ENCODE measurements around the gene GABBR2. TPM values are rescaled to one million over a fixed set of nuclear protein-coding genes. Genes with fewer than 3 reads are reported as not detected.
A peak's percentile ranks its signal among the peaks of the same experiment; 100 is the strongest.

Gene GABBR2
- total and polyA plus RNA-seq, 9 of the 15 experiments (the other 6 are each of a cell fraction or from before 2014, with no cell fraction given): 0.15 to 1.9 (median 0.32) TPM

- H3K9ac ChIP-seq (ENCODE audit: insufficient read depth in 1 of 2, low read depth in 2 of 2, low read length in 2 of 2): no peak overlapping the region
- H2AFZ ChIP-seq (ENCODE audit: low read depth, low read length): no peak overlapping the region
- no peak overlapping the region for H3K4me3 ChIP-seq
- FAIRE-seq (no peak), ATAC-seq (no peak), DNase-seq (ENCODE audit: extremely low read depth in 1 of 4, low spot score in 3 of 4) (no peak)
- intact Hi-C loops (cut with micrococcal nuclease): no loop called here
- H3K9me1 ChIP-seq (ENCODE audit: control insufficient read depth, insufficient read depth, low read length): no peaks in the 10 kb centered on the region
- no peaks in the 10 kb centered on the region for H3K36me3 ChIP-seq (ENCODE audit: control insufficient read depth, insufficient read depth, low read length)
- no TSS peak for BruUV-seq (replicated peaks)
- H3K27me3 ChIP-seq (ENCODE audit: control insufficient read depth in 2 of 2, insufficient read depth in 2 of 2, low read length in 2 of 2): peaks cover 22 to 52% of the 10 kb centered on the region in 2 experiments
- H3K4me2 ChIP-seq (ENCODE audit: insufficient read depth, low read length): no peak overlapping the region
- no peaks in the 10 kb centered on the region for H3K9me3 ChIP-seq (replicated peaks; ENCODE audit: control insufficient read depth, insufficient read depth, low read depth, low read length)
- POLR2A ChIA-PET: interaction anchor here (0.6 kb wide), 2 partner anchors 91 to 317 kb away, joined by 3 read pairs; no protein-coding TSS in a partner anchor
- peaks cover 0 to 6% of the 10 kb centered on the region in 2 experiments; a peak in 3 of 5 replicates for H3K4me1 ChIP-seq (replicated peaks in 1 of 2; ENCODE audit: control insufficient read depth in 2 of 2, insufficient read depth in 2 of 2, low read length in 2 of 2)
- no peaks in the 10 kb centered on the region for H3K79me2 ChIP-seq (ENCODE audit: control insufficient read depth, insufficient read depth, low read length)
- TF ChIP-seq ZZZ3 (IDR thresholded peaks at IDR 0.05) (no peak), ZNF134 (CRISPR knock-in tag; conservative IDR thresholded peaks at IDR 0.05) (0 out of 2 replicates have a peak, but pooled peaks have one; percentile 26)
- H4K20me1 ChIP-seq (replicated peaks; ENCODE audit: control insufficient read depth, insufficient read depth, low read length): peaks cover 1% of the 10 kb centered on the region; the same call in 1 of the 2 replicates
- H3K27ac ChIP-seq (ENCODE audit: extremely low read depth, low read depth, low read length): no peak overlapping the region
- 18% methylated on average over 8 of the region's 8 CpGs for WGBS (ENCODE audit: insufficient coverage, low coverage, missing lambda C conversion rate)
- CTCF ChIA-PET (ENCODE audit: low intra/inter-chr PET ratio): no interaction called here
- in situ Hi-C loops (cut with MboI): loop anchor here (5.0 kb wide), 1 partner anchor 390 kb away; no protein-coding TSS in a partner anchor
These were observed 6.4 kb downstream of the GABBR2 start for GRCh38 chr9:98702340-98702739.

DNA sequence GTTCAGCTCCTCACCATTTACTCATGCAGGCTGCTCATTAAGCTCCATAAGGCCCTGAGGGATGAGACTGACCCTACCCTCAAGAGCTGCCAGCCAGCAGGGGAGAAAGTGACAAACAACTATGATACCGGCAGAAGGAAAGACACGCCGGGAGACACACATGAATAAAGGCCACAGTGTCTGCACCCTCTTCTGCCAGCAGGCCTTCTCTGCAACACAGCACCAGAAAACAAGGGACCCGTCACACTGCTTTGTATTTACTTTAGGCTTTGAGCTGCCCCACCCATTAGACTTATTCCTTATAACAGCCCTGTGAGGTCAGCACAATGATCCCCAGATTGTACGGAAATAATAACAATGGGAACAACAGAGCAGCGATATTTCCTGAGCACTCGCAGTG lies 7.2 kb downstream of the GABBR2 start:
- Histone ChIP-seq H3K79me2 (ENCODE audit: control insufficient read depth, insufficient read depth, low read length) (no peaks in the 10 kb centered on the region), H3K36me3 (ENCODE audit: control insufficient read depth, insufficient read depth, low read length) (no peaks in the 10 kb centered on the region), H3K9me3 (replicated peaks; ENCODE audit: control insufficient read depth, insufficient read depth, low read depth, low read length) (no peaks in the 10 kb centered on the region), H2AFZ (ENCODE audit: low read depth, low read length) (no peak overlapping the region), H3K27me3 (ENCODE audit: control insufficient read depth in 2 of 2, insufficient read depth in 2 of 2, low read length in 2 of 2) (peaks cover 24 to 44% of the 10 kb centered on the region in 2 experiments), H3K27ac (ENCODE audit: extremely low read depth, low read depth, low read length) (no peak overlapping the region), H3K4me1 (replicated peaks in 1 of 2; ENCODE audit: control insufficient read depth in 2 of 2, insufficient read depth in 2 of 2, low read length in 2 of 2) (no peaks in the 10 kb centered on the region), H3K4me2 (ENCODE audit: insufficient read depth, low read length) (no peak overlapping the region), H3K9ac (ENCODE audit: insufficient read depth in 1 of 2, low read depth in 2 of 2, low read length in 2 of 2) (no peak overlapping the region), H4K20me1 (replicated peaks; ENCODE audit: control insufficient read depth, insufficient read depth, low read length) (no peaks in the 10 kb centered on the region), H3K9me1 (ENCODE audit: control insufficient read depth, insufficient read depth, low read length) (no peaks in the 10 kb centered on the region), H3K4me3 (no peak overlapping the region)
- no peak for TF ChIP-seq DEAF1 (CRISPR knock-in tag; IDR thresholded peaks at IDR 0.05)
- no peak for TF ChIP-seq ZZZ3 (IDR thresholded peaks at IDR 0.05)
- no peak for TF ChIP-seq FOS (IDR thresholded peaks at IDR 0.05; ENCODE audit: extremely low read depth, insufficient read length)
- no peak for TF ChIP-seq SRSF3 (IDR thresholded peaks at IDR 0.05; ENCODE audit: insufficient read depth, low read length)
- TF ChIP-seq THRAP3 (IDR thresholded peaks at IDR 0.05; ENCODE audit: borderline replicate concordance): no peak
- TF ChIP-seq SRSF7 (optimal IDR thresholded peaks at IDR 0.05; ENCODE audit: low read depth, low read length): no peak
- FAIRE-seq (no peak), DNase-seq (ENCODE audit: extremely low read depth in 1 of 4, low spot score in 3 of 4) (no peak), ATAC-seq (no peak)
- CTCF ChIA-PET (ENCODE audit: low intra/inter-chr PET ratio): no interaction called here
- intact Hi-C loops (cut with micrococcal nuclease) (no loop called here), in situ Hi-C loops (cut with MboI) (loop anchor here (5.0 kb wide), 1 partner anchor 389 kb away; no protein-coding TSS in a partner anchor)
- 23% methylated on average over 7 of the region's 7 CpGs for WGBS (ENCODE audit: insufficient coverage, low coverage, missing lambda C conversion rate)
- POLR2A ChIA-PET: interaction anchor here (0.9 kb wide), 1 partner anchor 16 kb away, joined by 3 read pairs; no protein-coding TSS in a partner anchor
- no TSS peak for BruUV-seq (replicated peaks)

All from K562 (cell line).